Measurements from ENCODE around the gene ADARB2. TPM values are rescaled to one million over a fixed set of nuclear protein-coding genes. Genes with fewer than 3 reads are reported as not detected.

ADARB2 gene
- total RNA-seq, 1 donor from 2014 or later: 0.05 TPM

DNA sequence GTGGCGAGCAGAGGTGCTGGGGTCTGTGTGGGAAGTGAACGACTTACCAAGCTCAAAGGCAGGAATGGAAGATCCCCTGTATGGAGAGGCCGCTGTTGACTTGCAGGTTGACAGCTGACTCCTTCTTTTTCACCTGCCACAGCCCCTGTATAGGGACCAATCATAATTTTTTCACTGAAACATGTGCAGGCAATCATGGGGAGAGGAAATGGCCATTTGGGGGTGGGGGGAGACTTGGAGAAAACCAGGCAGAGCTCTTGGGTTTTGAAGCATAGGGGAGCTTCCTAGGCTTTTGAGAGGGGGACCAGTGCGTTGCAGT, 579.8 kb downstream of the ADARB2 start:
- Mint-ChIP-seq H3K27ac (no peak overlapping the region), H3K4me3 (ENCODE audit: low read depth) (no peak overlapping the region), H3K36me3 (ENCODE audit: low read depth) (no peaks in the 10 kb centered on the region), H3K27me3 (ENCODE audit: low read depth) (peaks cover 3% of the 10 kb centered on the region), H3K4me1 (ENCODE audit: low read depth) (no peaks in the 10 kb centered on the region), H3K9me3 (no peaks in the 10 kb centered on the region)
- intact Hi-C loops (cut with micrococcal nuclease): no loop called here
- DNase-seq (ENCODE audit: low spot score): no peak

DNA sequence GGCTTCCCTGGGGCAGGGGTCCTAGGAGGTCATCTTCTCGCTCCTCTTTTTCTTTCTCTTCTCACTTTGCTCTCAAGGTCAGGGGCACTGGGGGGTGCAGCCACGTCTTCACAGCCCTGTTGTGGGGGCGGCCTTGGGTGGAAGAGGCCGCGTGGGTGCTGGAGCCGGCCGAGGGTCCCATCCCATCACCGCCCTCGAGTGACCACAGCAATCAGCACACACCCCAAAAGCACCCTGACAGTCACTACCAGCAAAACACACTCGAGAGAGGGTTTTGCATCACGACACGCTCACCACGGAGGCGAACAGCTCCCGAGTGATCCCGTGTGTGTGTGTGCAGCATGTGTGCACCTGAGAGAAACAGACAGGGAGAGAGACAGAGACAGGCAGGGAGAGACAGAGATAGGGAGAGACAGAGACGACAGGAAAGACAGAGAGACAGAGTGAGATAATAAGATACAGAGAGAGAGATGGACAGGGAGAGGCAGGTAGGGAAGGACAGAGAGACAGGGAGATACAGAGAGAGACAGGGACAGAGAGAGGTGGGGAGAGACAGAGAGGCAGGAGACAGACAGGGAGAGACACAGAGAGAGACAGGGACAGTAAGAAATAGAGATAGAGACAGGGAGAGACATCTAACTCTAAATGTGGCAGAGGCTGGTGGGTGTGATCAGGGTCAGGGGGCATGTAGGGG, 580.3 kb downstream of the ADARB2 start:
- intact Hi-C loops (cut with micrococcal nuclease): no loop called here
- DNase-seq (ENCODE audit: low spot score): no peak
- no peaks in the 10 kb centered on the region for H3K4me1 Mint-ChIP-seq (ENCODE audit: low read depth)
- no peak overlapping the region for H3K27ac Mint-ChIP-seq
- no peaks in the 10 kb centered on the region for H3K9me3 Mint-ChIP-seq
- no peak overlapping the region for H3K4me3 Mint-ChIP-seq (ENCODE audit: low read depth)
- H3K36me3 Mint-ChIP-seq (ENCODE audit: low read depth): no peaks in the 10 kb centered on the region
- H3K27me3 Mint-ChIP-seq (ENCODE audit: low read depth): peaks cover 3% of the 10 kb centered on the region

DNA sequence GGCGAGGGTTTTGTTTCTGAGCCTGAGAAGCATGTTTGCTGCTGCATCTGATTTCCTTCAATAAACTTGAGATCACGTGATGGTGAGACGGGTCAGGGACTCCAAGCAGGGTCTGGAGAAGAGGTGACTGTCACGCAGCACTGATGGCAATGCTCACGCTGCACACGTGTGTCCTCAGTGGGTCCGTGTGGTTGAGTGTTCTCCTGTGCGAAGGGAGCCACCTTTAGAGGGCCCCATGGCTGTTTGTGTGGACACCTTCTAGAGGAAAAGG, 580.8 kb downstream of the ADARB2 start:
- no peaks in the 10 kb centered on the region for H3K4me1 Mint-ChIP-seq (ENCODE audit: low read depth)
- H3K27ac Mint-ChIP-seq: no peak overlapping the region
- H3K4me3 Mint-ChIP-seq (ENCODE audit: low read depth): no peak overlapping the region
- no peaks in the 10 kb centered on the region for H3K9me3 Mint-ChIP-seq
- intact Hi-C loops (cut with micrococcal nuclease): no loop called here
- no peaks in the 10 kb centered on the region for H3K36me3 Mint-ChIP-seq (ENCODE audit: low read depth)
- DNase-seq (ENCODE audit: low spot score): no peak
- peaks cover 3% of the 10 kb centered on the region for H3K27me3 Mint-ChIP-seq (ENCODE audit: low read depth)

DNA sequence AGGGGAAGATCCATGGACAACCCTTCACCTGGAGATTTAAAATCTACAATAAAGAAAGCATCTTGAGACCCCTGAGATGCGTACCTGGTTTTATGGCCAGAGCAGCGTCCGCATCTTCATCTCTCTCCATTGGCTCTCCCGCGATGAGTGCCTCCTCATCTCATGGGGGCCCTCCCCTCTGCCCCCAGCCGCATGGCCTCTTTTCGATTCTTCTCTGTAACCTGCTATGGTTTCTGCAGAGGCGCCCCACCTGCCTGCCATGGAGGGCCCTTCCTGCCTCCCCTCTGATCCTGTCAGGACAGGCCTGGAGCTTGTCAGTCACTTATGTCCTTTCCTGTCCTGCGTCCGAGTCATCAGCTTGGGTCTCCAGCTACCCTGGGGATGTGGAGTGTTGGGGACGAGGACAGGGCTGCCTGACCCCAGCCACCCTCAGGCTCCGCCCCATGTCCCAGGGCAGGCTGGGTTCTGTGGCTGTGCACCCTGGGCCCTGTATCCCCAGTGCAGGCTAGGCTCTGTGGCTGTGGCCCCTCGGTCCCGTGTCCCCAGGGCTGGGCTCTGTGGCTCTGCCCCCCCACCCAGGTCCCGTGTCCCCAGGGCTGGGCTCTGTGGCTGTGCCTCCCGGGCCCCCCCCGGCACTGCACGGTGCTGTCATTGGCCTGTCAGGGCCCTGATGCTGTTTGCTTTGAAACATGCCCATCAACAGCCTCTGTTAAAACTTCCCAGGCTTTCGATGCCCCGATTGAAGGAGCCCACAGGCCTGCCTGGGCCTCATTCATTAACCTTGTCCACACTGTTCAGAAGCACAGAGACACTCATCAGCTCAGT, 581.3 kb downstream of the ADARB2 start:
- H3K36me3 Mint-ChIP-seq (ENCODE audit: low read depth): no peaks in the 10 kb centered on the region
- H3K9me3 Mint-ChIP-seq: no peaks in the 10 kb centered on the region
- no peak overlapping the region for H3K27ac Mint-ChIP-seq
- peaks cover 3% of the 10 kb centered on the region for H3K27me3 Mint-ChIP-seq (ENCODE audit: low read depth)
- no peak for DNase-seq (ENCODE audit: low spot score)
- no peaks in the 10 kb centered on the region for H3K4me1 Mint-ChIP-seq (ENCODE audit: low read depth)
- H3K4me3 Mint-ChIP-seq (ENCODE audit: low read depth): no peak overlapping the region
- intact Hi-C loops (cut with micrococcal nuclease): no loop called here

DNA sequence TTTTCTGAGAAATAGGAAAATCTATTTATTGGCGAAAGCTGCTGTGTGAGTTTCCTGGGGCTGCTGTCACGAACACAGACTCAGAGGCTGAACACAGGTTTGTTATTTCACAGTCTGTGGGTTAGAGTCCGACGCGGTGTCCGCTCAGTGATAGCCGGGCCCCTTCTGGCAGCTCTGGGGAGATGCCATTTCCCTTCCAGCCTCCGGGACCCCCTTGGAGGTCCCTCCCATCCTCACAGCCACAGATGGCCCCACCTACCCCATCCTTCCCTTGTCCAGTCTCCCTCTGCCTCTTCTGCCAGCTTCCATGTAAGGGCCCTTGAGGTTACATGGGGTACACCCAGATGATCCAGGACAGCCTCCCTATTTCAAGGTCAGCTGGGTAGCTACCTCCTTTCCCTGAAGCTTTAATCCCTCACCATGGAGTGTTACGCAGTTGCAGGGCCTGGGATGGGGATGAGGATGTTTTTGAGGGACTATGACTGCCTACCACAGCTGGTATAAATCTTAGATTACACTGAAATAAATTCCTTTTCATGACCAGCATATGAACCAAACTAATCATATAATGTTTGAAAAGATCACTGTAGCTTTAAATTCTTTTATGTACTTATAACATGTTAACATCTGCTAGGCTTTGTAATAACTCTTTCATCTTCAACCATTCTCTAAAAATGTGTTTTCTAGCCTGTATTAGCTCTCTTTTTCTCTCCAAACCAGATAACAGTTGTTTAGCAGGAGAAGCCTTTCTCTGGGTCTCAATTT, 582.6 kb downstream of the ADARB2 start:
- Mint-ChIP-seq H3K4me3 (ENCODE audit: low read depth) (no peak overlapping the region), H3K4me1 (ENCODE audit: low read depth) (peaks cover 2% of the 10 kb centered on the region), H3K9me3 (no peaks in the 10 kb centered on the region), H3K27ac (no peak overlapping the region), H3K36me3 (ENCODE audit: low read depth) (no peaks in the 10 kb centered on the region), H3K27me3 (ENCODE audit: low read depth) (peaks cover 3% of the 10 kb centered on the region)
- intact Hi-C loops (cut with micrococcal nuclease): no loop called here
- DNase-seq (ENCODE audit: low spot score): no peak

DNA sequence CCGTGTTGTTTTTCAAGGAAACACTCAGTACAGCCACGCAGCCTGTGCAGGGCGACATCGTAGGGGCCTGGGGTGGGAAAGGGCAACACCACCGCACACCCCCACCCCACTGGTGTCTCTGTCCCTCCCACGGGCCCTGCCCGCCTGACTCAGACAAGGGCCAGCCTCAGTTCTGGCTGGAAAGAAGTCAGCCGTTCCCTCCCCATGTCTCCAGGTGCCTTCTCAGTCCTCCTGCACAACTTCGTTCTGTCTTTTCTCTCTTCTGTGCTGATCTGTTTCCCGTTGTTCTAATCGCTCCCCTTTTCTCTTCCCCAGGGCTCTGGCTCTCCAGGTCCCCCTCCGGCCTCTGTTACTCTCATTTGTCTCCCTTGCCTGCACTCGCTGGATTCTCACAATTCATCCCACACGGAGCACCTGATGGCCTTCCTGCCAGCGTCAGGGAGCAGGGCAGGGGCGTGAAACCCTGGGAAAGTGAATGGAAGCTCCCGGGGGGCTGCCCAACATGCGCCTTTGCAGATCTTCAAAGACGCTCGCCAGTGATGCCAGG, 583.4 kb downstream of the ADARB2 start:
- no peak for DNase-seq (ENCODE audit: low spot score)
- Mint-ChIP-seq H3K27ac (no peak overlapping the region), H3K36me3 (ENCODE audit: low read depth) (no peaks in the 10 kb centered on the region), H3K4me3 (ENCODE audit: low read depth) (no peak overlapping the region), H3K9me3 (no peaks in the 10 kb centered on the region), H3K27me3 (ENCODE audit: low read depth) (peaks cover 3% of the 10 kb centered on the region), H3K4me1 (ENCODE audit: low read depth) (peaks cover 5% of the 10 kb centered on the region)
- intact Hi-C loops (cut with micrococcal nuclease): no loop called here

DNA sequence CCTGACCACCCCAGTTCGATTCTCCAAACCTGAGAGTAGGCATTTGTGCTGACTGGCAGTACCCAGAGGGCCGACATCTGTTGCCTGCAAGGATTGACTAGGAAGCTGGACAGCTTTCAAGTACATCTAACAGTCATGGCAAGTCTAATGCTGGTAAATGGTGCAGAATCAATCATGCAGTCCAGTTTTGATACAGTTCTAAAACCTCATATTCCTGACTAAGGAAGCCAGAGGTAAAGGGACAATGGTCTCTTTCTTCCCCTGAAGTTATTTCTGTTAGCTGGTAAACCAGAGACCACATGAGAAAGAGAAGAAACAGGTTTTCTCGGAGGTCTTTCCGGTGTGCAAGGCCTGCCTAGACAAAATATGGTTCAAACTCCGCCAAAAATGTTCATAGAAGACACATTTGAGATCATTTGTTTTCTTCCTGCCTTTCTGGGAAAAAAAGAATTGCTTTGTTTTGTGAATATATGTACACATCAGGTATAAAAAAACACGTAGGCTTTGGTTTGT, 584.0 kb downstream of the ADARB2 start:
- no peaks in the 10 kb centered on the region for H3K9me3 Mint-ChIP-seq
- DNase-seq (ENCODE audit: low spot score): no peak
- peaks cover 5% of the 10 kb centered on the region for H3K4me1 Mint-ChIP-seq (ENCODE audit: low read depth)
- H3K36me3 Mint-ChIP-seq (ENCODE audit: low read depth): no peaks in the 10 kb centered on the region
- no peak overlapping the region for H3K4me3 Mint-ChIP-seq (ENCODE audit: low read depth)
- intact Hi-C loops (cut with micrococcal nuclease): no loop called here
- no peak overlapping the region for H3K27ac Mint-ChIP-seq
- peaks cover 3% of the 10 kb centered on the region for H3K27me3 Mint-ChIP-seq (ENCODE audit: low read depth)

DNA sequence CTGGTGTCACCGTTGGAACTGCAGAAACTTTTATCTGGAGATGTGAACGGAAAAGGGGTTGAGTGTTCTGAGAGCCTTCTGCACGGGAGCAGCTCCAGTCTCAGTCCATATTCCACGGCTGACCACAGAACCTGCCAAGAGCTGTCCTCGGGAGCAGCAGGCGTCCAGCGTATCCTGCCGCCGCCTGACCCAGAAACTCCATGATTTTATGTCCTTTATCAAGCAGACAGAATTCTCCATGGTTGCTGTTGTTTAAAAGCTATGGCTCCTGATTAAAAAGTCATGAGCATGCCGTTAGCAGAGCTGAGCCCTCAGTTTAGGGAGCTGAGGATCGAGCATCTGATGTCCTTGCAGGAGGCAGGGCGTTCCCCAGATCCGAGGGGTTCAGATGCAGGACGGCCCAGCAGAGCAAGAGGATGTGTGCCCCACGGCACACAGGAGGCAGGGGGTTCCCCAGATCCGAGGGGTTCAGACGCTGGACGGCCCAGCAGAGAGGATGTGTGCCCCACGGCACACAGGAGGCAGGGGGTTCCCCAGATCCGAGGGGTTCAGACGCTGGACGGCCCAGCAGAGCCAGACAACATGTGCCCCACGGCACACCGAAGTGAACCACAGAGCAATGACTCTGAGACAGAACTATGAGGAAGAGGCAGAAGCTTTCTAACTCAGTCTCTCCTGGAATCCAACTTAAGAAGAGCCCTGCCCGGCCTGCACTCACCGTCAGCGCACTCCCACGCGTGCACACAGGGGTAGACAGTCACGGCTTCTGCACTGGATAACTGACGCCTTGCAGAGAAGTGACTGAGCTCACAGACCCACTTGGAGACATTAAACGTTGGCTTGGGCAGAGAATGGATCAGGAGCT, 584.7 kb downstream of the ADARB2 start:
- peaks cover 5% of the 10 kb centered on the region for H3K4me1 Mint-ChIP-seq (ENCODE audit: low read depth)
- no peak overlapping the region for H3K4me3 Mint-ChIP-seq (ENCODE audit: low read depth)
- intact Hi-C loops (cut with micrococcal nuclease): no loop called here
- H3K27me3 Mint-ChIP-seq (ENCODE audit: low read depth): peaks cover 3% of the 10 kb centered on the region
- no peaks in the 10 kb centered on the region for H3K9me3 Mint-ChIP-seq
- DNase-seq (ENCODE audit: low spot score): no peak
- no peaks in the 10 kb centered on the region for H3K36me3 Mint-ChIP-seq (ENCODE audit: low read depth)
- no peak overlapping the region for H3K27ac Mint-ChIP-seq

DNA sequence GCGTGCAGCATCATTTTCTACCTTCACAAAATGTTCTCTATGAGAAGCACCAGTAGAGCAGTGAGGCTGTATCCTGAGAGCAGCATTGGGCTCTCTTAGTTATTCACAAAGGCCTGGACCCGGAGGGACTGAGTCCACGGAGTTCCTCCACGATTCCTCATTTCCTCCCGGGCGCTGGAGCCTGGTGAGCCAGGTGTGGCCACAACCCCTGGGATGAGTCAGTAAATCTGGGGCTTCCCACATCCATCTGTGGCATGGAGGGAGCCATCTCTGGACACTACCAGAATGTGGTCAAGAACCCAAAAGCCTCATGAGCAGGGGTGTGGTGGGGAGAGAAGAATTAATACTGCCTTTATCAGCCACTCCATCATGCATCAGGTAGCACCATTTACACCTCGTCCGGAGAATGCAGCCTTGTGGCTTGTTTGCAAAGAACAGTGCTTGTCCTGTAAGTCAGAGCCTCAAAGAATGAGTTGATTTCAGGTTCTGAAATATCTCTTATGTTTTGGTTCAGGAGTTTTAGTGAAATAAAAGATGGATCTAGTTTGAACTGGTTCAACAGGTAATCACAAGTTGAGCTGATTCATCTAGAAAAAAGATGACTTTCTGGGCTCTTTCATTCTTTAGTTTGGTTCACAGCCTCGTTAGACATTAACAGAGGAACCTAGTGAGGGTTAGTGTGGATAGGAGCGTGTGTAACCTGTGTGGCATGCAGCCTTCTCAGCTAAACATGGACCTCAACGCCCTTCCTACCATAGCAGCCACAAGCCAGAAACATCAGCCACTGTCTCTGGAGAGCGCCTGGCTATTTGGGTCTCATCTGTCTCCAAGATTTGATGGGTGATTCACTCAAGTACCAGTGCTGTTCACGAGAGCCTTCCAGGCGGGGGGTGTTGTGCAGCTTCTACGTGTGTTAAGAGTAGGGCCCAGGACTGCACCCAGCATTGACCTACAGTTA, 586.0 kb downstream of the ADARB2 start:
- no peak for DNase-seq (ENCODE audit: low spot score)

DNA sequence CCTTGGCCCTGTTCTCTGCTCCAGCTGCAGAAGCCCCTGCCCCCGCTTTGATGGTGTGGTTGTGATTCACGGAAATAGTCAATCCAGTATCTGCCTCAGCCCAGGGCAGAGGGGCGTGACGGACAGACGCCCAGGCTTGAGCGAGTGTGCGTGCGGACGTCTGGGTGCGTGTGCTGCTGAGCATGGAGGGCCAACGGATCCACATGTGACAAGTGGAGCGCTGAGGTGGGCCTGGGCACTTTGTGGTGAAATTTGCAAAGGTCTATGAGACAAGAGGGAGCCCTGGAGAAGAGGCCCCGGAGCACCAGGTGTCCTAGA, 586.7 kb downstream of the ADARB2 start:
- intact Hi-C loops (cut with micrococcal nuclease): no loop called here
- Mint-ChIP-seq H3K27me3 (ENCODE audit: low read depth) (peaks cover 8% of the 10 kb centered on the region), H3K36me3 (ENCODE audit: low read depth) (no peaks in the 10 kb centered on the region), H3K27ac (no peak overlapping the region), H3K4me3 (ENCODE audit: low read depth) (no peak overlapping the region), H3K4me1 (ENCODE audit: low read depth) (peaks cover 5% of the 10 kb centered on the region), H3K9me3 (peaks cover 14% of the 10 kb centered on the region)
- DNase-seq (ENCODE audit: low spot score): no peak

More for the DNA sequence above, 586.0 kb downstream of the ADARB2 start:
- intact Hi-C loops (cut with micrococcal nuclease): no loop called here
- Mint-ChIP-seq H3K27me3 (ENCODE audit: low read depth) (peaks cover 6% of the 10 kb centered on the region), H3K36me3 (ENCODE audit: low read depth) (no peaks in the 10 kb centered on the region), H3K9me3 (peaks cover 7% of the 10 kb centered on the region), H3K27ac (no peak overlapping the region), H3K4me3 (ENCODE audit: low read depth) (no peak overlapping the region), H3K4me1 (ENCODE audit: low read depth) (peaks cover 5% of the 10 kb centered on the region)

DNA sequence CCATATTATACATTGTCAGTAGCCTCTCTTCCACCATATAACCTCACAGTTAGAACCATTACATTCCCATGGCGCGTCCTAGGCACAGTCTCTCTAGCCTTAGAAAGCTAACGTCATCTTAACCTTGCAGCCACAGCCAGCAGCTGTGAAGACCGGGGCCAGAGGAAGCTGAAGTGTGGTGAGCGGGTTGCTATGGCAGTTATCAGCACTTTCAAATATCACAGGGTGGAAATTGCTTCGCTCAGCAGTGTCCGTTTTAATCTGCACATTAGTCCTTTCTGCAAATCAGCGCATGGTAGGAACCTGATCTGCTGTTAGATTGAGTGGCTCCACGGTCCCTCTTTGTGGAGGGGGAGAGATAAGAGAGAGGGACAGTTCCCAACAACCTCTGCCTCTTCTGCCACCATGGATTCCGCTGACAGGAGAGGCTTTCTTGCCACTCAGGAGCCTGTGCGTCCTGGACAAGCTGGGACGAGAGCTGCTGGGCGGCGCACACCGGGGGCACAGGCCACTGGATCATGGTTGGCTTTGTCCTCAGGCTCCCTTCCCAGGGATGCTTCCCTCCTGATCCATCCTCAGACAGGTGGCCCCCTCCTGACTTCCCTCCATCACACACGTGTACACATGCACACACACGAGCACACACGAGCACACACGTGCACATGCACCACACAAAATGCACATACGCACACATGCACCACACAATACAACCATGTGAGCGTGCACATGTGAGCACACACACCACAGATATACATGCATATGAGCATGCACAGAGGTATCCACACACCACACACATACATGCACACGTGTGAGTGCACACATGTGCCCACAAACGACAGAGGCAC, 587.3 kb downstream of the ADARB2 start:
- H3K4me1 Mint-ChIP-seq (ENCODE audit: low read depth): peaks cover 5% of the 10 kb centered on the region
- intact Hi-C loops (cut with micrococcal nuclease): no loop called here
- H3K9me3 Mint-ChIP-seq: peaks cover 14% of the 10 kb centered on the region
- no peak overlapping the region for H3K27ac Mint-ChIP-seq
- H3K27me3 Mint-ChIP-seq (ENCODE audit: low read depth): peaks cover 5% of the 10 kb centered on the region
- DNase-seq (ENCODE audit: low spot score): no peak
- no peaks in the 10 kb centered on the region for H3K36me3 Mint-ChIP-seq (ENCODE audit: low read depth)
- no peak overlapping the region for H3K4me3 Mint-ChIP-seq (ENCODE audit: low read depth)

All from activated T-helper 2 cell treated with anti-CD3 and anti-CD28 coated beads, Interferon-gamma antibody, Interleukin-2, Interleukin-4, amounts not matched to agents 10 μg/mL and 5 μg/mL and 100 μg/mL, durations not matched to agents 14 hours and 24 hours and 36 hours (primary cell).